ENCODE results near the gene FYB1.
"Not testable (repeated sequence)": the region's sequence is repeated elsewhere in the genome, so short reads cannot be mapped to it uniquely, and the experiment has no call there.

The FYB1 gene

DNA sequence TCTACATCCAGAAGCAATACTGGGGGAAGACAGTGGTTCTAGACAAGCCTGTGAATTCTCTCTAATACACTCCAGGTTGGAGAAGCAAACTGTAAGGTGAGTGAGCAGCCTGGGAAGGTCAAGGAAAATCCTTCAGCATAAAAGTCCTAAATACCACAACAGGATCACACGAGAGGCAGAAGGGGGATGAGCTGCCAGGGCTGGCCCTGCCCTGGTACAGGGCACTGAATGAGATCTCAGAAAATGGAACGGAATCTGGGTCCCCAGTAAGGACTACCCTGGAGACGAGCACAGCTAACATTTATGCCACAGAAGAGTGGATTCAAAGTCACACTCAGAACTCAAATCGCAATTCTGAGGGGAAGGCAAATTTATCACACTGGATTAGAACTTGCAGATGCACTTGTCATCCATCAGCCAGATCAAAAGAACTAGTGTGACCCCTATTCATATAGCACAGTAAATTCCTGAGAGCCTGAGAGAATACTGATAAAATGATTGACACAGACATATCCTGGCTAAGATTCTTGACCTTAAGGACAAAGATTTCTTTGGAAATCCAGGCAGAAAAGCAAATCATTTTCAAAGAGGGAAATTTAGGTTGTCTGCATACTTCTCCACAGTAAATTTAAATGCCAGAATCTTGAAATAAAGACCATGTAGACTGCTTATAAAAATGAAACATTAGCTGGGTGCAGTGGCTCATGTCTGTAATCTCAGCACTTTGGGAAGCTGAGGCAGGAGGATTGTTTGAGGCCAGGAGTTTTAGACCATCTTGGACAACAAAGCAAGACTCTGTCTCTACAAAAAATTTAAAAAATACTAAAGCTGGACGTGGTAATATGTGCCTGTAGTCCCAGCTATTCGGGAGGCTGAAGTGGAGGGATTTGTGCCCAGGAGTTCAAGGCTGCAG is 25.6 kb downstream of the FYB1 start:
- Mint-ChIP-seq H3K36me3 (no peaks in the 10 kb centered on the region), H3K9me3 (no peaks in the 10 kb centered on the region), H3K4me1 (peaks cover 7% of the 10 kb centered on the region), H3K4me3 (no peak overlapping the region), H3K27ac (no peak overlapping the region), H3K27me3 (peaks cover 1% of the 10 kb centered on the region)
- DNase-seq (ENCODE audit: low spot score in 2 of 2) = no peak
- ATAC-seq (ENCODE audit: low read depth) = no peak

DNA sequence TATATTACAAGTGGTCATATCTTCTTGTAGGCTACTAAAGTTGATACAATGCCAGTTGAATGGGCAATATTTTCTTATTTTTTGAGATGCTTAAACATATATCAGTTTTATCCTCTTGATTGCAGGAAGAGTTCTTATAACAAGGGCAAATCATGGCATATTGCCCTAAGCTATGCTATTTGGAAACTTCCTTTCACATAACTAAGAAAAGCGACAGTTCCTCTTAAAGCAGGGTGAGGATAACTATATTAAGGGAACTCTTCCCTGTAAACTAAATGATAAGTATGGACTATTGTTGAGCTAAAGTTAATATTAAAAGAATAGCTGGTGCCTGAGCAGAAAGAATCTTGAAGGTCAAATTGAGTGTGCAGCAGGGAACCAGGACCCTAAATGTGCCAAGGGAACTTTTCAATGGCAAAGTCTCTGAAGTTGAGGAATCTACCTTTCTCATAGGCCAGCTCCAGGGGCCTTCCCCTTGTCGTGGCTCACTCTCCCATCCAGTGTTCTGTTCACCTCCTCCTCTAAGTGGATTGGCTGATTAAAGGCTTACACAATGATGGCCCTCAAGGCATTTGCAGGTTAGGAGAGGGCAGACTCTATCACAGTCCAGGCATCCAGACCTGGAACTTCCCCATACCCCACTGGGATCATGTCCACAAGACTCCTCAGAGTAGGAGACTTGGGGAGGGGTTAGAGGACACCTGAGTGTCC is 26.8 kb downstream of the FYB1 start:
- peaks cover 1% of the 10 kb centered on the region for H3K27me3 Mint-ChIP-seq
- no peaks in the 10 kb centered on the region for H3K9me3 Mint-ChIP-seq
- no peak for ATAC-seq (ENCODE audit: low read depth)
- H3K36me3 Mint-ChIP-seq = no peaks in the 10 kb centered on the region
- H3K4me1 Mint-ChIP-seq = peaks cover 14% of the 10 kb centered on the region
- no peak overlapping the region for H3K27ac Mint-ChIP-seq
- H3K4me3 Mint-ChIP-seq = no peak overlapping the region
- DNase-seq (ENCODE audit: low spot score in 2 of 2) = no peak

DNA sequence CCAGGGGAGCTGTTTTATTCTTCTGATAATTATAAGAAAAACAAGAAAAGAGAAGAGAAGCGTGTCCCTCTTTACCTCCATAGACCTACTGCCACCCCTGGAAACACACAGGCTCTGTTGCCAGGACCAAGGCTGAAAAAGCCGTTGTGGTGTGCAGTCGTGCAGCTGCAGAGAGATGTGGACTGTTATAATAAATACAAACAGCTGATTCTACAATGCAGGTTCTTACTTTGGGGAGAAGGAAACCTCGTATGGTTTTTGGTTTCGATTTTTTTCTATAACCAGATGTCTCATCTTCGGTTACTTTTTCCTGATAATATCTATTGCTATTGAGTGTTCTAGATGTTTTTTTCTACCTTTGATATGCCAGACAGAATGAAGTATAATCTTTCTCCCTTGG is 28.1 kb downstream of the FYB1 start:
- DNase-seq (ENCODE audit: low spot score in 2 of 2) (no peak), ATAC-seq (ENCODE audit: low read depth) (peak; percentile 21)
- H3K36me3 Mint-ChIP-seq = no peaks in the 10 kb centered on the region
- peak overlapping the region; percentile 39 for H3K4me3 Mint-ChIP-seq
- H3K4me1 Mint-ChIP-seq = peaks cover 21% of the 10 kb centered on the region
- H3K9me3 Mint-ChIP-seq = no peaks in the 10 kb centered on the region
- no peak overlapping the region for H3K27ac Mint-ChIP-seq
- H3K27me3 Mint-ChIP-seq = peaks cover 1% of the 10 kb centered on the region

DNA sequence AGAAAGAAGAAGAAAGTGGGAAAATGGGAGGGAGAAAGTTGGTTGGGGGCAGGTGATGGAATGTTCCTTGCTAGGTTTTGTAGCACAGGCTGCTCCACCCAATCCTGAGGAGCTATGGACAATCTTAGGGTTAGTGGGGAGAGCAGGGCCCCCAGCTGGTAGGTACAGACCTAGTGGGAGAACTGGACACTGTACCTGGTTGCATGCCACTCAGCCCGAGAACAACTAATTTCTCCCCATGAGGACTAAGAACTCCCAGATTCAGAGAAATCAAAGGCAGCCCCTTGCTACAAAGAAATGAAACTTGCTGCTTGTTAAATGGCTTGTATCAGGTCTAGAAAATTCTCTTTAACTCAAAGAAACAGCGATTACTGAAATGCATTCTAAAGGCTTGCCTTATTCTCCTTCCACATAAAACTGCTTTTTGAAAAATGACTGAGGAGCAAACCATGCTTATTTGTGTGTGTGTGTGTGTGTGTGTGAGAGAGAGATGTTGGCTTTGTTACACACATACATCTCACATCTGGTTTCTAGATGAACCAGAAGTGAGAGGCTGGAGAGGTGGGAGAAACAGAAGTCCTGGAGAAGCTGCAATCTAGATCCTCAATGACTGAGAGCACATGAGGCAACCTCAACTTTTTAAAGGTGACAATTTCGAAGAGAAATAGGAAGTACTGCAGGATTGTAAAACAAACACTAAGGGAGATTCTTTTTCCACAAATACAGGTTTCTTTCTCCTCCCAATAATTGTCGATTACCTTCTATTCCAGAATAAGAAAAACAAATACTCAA is 28.9 kb downstream of the FYB1 start:
- no peak for ATAC-seq (ENCODE audit: low read depth)
- no peak overlapping the region for H3K27ac Mint-ChIP-seq

DNA sequence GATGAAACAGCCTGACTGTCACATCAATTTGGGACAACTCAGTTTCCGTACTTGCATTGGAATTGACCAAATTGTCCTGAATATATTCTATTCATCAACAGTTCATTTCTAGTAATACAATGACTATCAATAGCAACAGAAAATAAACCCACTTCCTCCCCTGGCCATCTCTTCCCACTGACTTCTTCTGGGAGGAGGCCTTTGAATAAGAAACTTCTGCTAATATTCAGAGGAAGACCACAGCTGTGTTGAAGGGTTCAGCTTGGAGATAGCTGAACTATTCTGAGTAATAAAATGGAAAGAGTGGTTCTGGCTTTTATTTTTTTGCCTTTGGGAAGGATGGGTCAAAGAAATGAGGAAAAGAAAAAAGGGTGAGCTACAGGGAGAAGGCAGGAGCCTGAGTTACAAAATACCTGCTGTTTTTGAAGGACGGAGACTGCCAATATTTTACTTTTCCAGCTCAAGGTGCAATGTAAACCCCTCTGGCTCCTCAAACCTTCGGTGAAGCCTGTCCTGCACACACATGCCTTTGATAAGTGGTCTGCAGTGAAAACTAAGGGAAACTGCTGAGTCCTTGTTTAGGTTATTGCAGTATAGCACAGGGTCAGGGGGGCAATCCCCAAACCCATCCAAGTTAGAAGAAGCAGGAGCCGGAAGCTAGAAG is 29.9 kb downstream of the FYB1 start:
- Mint-ChIP-seq H3K4me3 (no peak overlapping the region), H3K9me3 (no peaks in the 10 kb centered on the region), H3K36me3 (no peaks in the 10 kb centered on the region), H3K4me1 (peaks cover 21% of the 10 kb centered on the region), H3K27ac (peak overlapping the region; percentile 13), H3K27me3 (no peaks in the 10 kb centered on the region)
- ATAC-seq (ENCODE audit: low read depth) = no peak
- DNase-seq (ENCODE audit: low spot score in 2 of 2) = no peak

More for the DNA sequence above, 28.9 kb downstream of the FYB1 start:
- Mint-ChIP-seq H3K4me1 (peaks cover 21% of the 10 kb centered on the region), H3K9me3 (no peaks in the 10 kb centered on the region), H3K27me3 (peaks cover 1% of the 10 kb centered on the region), H3K4me3 (peak overlapping the region; percentile 4), H3K36me3 (no peaks in the 10 kb centered on the region)
- no peak for DNase-seq (ENCODE audit: low spot score in 2 of 2)

DNA sequence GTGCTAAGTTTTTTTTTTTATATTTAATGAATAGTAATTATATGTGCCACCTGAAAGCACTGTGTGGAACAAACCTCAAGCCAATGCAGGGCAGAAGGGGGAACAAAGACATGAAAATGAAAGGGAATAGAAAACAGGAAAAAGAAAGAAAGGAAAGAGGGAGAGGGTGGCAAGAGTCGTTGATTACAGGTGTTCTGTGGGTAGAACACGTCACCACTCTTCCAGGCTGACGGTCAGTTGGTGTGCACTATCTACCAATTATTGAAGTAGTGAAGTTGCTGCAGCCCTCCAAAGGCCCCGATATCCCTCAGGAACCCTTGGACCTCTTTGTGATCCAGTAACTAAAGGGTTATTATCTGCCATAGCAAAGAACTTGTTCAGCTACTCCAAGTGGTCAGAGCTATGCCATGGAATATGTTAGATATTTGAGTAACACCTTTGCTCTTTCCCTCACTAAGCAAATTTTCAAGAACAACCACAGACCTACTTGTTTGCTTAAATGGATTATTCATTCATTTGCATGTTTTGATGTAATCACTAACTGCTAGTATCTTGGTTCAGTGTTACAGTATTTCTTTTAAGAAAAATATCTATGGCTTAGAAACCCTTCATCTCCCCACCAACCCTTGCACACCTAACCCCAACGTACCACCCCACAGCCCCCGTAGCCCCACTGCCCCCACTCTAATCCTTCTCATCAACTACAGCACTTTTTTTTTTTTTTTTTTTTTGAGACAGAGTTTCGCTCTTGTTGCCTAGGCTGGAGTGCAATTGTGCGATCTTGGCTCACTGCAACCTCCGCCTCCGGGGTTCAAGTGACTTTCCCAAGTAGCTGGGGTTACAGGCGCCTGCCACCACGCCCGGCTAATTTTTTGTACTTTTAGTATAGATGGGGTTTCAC is 31.3 kb downstream of the FYB1 start:
- ATAC-seq (ENCODE audit: low read depth) = no peak
- H3K27me3 Mint-ChIP-seq = no peaks in the 10 kb centered on the region
- no peak overlapping the region for H3K27ac Mint-ChIP-seq
- DNase-seq (ENCODE audit: low spot score in 2 of 2) = no peak
- no peaks in the 10 kb centered on the region for H3K36me3 Mint-ChIP-seq
- peaks cover 21% of the 10 kb centered on the region for H3K4me1 Mint-ChIP-seq
- H3K9me3 Mint-ChIP-seq = no peaks in the 10 kb centered on the region
- no peak overlapping the region for H3K4me3 Mint-ChIP-seq

DNA sequence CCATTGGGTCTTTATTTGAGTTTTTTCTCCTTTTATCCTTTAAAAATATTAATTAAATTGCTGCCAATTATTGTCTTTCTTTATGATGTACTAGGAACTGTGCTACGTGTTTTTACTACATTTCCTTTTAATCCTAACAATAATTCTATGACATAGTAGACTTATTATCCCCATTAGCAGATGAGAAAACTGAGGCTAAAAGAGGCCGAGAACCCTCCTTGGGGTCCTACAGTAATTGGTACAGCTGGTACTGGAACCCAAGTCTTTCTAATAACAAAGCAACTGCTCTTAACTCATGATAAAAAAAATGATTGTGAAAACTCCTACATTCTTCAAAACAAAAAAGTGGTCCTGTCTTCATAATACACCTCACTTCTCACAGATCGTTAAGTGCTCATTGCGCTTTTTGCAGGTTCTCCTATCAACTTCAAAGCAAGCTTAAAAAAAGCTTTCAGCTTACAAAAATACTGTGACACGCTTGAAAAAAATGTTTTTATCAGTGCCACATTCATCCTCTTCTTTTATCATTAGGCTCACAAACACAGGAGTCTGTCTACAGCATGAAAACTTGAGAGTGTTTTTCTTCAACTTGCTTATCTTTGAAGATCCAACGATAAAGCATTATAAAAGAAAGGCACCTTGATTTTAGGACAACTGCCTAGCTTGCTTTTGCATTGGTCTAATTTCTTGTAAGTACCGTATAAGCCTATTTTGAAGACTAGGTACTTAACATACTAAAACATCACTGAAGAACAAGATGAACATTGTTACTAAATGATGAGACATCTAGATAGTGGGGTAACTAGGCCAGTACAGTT is 32.4 kb downstream of the FYB1 start:
- Mint-ChIP-seq H3K4me3 (no peak overlapping the region), H3K36me3 (no peaks in the 10 kb centered on the region), H3K27me3 (no peaks in the 10 kb centered on the region), H3K4me1 (peaks cover 24% of the 10 kb centered on the region), H3K9me3 (no peaks in the 10 kb centered on the region), H3K27ac (no peak overlapping the region)
- ATAC-seq (ENCODE audit: low read depth) (no peak), DNase-seq (ENCODE audit: low spot score in 2 of 2) (no peak)

DNA sequence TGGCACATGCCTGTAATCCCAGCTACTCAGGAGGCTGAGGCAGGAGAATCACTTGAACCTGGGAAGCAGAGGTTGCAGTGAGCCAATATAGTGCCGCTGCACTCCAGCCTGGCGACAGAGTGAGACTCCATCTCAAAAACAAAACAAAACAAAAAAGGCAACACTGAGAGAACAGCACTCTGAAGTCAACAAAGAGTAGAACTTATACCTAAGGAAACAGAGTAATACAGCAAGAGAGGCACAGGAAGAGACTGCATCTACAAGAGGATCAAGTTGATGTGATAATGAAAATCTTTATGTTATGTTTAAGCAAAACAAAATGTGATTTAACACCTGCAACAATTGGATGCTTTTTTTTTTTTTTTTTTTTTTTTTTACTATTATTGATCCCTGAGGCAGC is 33.1 kb downstream of the FYB1 start:
- Mint-ChIP-seq H3K4me1 (peaks cover 26% of the 10 kb centered on the region), H3K36me3 (no peaks in the 10 kb centered on the region), H3K9me3 (no peaks in the 10 kb centered on the region), H3K4me3 (no peak overlapping the region), H3K27ac (no peak overlapping the region), H3K27me3 (no peaks in the 10 kb centered on the region)
- ATAC-seq (ENCODE audit: low read depth) (no peak), DNase-seq (ENCODE audit: low spot score in 2 of 2) (no peak)

DNA sequence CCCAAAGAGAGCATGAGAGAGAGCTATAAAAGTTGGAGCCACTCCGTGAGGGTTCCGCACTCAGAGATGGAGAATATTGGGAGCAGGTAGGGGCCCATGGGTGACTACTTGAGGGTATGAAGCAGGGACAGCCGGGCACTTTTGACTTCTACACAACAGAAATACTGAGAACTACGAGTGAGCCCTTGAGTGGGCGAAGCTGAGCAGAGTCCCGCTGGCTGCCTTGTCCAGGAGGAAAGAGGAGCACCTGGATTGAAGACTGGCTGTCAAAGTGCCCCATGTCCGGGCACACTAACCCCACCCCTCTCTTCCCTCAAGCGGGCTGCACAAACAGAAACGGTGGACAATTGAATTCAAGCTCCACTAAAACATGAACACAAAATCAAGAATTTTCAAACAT is 33.6 kb downstream of the FYB1 start:
- ATAC-seq (ENCODE audit: low read depth) = no peak
- Mint-ChIP-seq H3K9me3 (no peaks in the 10 kb centered on the region), H3K27ac (no peak overlapping the region), H3K36me3 (peaks cover 1% of the 10 kb centered on the region), H3K4me1 (peaks cover 24% of the 10 kb centered on the region), H3K4me3 (no peak overlapping the region), H3K27me3 (no peaks in the 10 kb centered on the region)
- no peak for DNase-seq (ENCODE audit: low spot score in 2 of 2)

DNA sequence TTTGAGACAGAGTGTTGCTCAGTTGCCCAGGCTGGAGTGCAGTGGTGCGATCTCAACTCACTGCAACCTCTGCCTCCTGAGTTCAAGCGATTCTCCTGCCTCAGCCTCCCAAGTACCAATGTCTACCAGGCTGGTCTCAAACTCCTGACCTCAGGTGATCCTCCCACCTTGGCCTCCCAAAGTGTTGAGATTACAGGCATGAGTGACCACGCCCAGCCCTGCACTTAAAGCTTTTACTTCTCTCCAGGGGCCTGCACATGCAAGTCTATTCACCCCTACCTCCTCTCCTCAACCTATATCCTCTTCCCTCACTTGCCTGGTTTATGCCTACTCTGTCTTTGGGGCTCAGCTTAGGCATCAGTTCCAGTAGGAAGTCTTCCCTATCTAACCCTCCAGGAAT is 39.8 kb downstream of the FYB1 start:
- not testable (repeated sequence) for H3K36me3 Mint-ChIP-seq; H3K4me3 Mint-ChIP-seq; DNase-seq (ENCODE audit: low spot score in 2 of 2); H3K27me3 Mint-ChIP-seq; H3K27ac Mint-ChIP-seq; H3K9me3 Mint-ChIP-seq; ATAC-seq (ENCODE audit: low read depth)
- H3K4me1 Mint-ChIP-seq = peaks cover 31% of the 10 kb centered on the region

DNA sequence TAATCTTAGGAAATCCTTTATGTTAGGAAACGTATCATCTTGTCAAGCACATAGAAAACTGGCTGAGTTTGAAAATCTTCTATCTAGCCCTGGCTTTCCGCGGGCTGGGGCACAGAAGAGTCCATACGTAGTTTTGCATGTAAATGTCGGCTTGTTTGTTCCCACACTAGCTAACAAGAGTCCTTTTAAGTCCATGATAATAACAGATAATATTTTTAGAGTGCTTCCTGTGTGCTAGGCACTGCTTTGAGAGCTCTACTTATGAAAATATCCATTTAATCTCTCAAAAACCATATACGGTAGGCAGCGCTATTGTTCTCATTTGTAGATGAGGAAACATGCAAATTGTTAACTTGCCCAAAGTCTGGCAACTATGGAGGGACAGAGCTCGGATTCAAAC is 40.5 kb downstream of the FYB1 start:
- DNase-seq (ENCODE audit: low spot score in 2 of 2) (no peak), ATAC-seq (ENCODE audit: low read depth) (no peak)
- peaks cover 2% of the 10 kb centered on the region for H3K9me3 Mint-ChIP-seq
- H3K36me3 Mint-ChIP-seq = peaks cover 3% of the 10 kb centered on the region
- no peak overlapping the region for H3K27ac Mint-ChIP-seq
- H3K27me3 Mint-ChIP-seq = no peaks in the 10 kb centered on the region
- no peak overlapping the region for H3K4me3 Mint-ChIP-seq
- peaks cover 31% of the 10 kb centered on the region for H3K4me1 Mint-ChIP-seq

DNA sequence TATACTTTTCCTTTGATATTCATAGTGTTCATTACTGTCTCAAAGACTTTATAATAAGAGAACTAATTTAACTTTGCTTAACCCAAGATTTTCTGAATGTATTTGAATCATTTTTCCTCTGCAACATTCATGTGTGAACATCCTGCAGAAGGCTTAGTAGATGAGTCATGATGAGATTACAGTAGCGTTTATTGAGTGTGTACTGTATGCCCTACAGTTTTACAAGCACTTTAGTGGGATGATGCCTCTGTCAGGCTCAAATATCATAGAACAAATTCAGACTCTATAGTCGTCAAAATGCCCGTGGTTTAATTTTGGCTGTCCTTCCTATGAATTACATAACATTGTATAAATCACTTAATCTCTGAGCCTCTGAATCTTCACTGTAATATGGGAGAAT is 41.2 kb downstream of the FYB1 start:
- ATAC-seq (ENCODE audit: low read depth) (no peak), DNase-seq (ENCODE audit: low spot score in 2 of 2) (no peak)
- Mint-ChIP-seq H3K36me3 (peaks cover 3% of the 10 kb centered on the region), H3K27ac (peak overlapping the region; percentile 21), H3K4me3 (no peak overlapping the region), H3K4me1 (peaks cover 31% of the 10 kb centered on the region), H3K9me3 (peaks cover 4% of the 10 kb centered on the region), H3K27me3 (no peaks in the 10 kb centered on the region)
